ENCODE measurements around the gene SOCS1. TPM values are rescaled to one million over a fixed set of nuclear protein-coding genes. Genes with fewer than 3 reads are reported as not detected.

The SOCS1 gene
- total and polyA plus RNA-seq, 2 donors (not counting 3 experiments of a cell fraction or from before 2014, with no cell fraction given), result 1.1 to 1.7 TPM

DNA sequence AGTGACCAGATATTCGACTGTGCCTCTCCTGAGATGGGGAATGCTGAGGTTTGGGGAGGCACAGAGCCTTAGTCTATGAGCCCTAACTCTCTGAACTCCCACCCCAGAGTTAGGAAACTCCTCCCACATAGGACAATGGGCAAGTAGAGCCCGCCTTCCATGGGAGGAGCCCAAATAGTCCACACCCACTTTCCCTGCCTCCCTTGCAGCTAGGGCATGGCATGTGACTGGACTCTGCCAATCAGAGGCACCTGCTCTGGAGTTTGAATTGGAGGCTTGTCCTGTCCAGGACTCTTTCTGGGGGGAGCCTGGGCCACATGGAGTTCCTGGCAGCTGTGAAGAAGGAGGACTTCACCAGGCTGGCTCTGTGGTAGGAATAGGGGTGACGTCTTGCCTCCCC, 48.4 kb downstream of the SOCS1 start:
- Histone ChIP-seq H3K27ac (ENCODE audit: insufficient read depth, low read depth, low read length) (no peak overlapping the region), H3K4me1 (ENCODE audit: control insufficient read depth, extremely low read depth, insufficient read depth, low read length) (peaks cover 2% of the 10 kb centered on the region), H3K4me2 (ENCODE audit: insufficient read depth, low read length) (no peak overlapping the region), H3K79me2 (ENCODE audit: control insufficient read depth, insufficient read depth, low read length) (no peaks in the 10 kb centered on the region), H3K27me3 (ENCODE audit: control insufficient read depth in 2 of 2, insufficient read depth in 2 of 2, low read length in 2 of 2) (no peaks in the 10 kb centered on the region), H3K9me1 (replicated peaks; ENCODE audit: control insufficient read depth, extremely low read depth, insufficient read depth, low read length) (no peaks in the 10 kb centered on the region), H4K20me1 (replicated peaks; ENCODE audit: control insufficient read depth, extremely low read depth, insufficient read depth, low read length) (no peaks in the 10 kb centered on the region), H3K9me3 (replicated peaks; ENCODE audit: control insufficient read depth, insufficient read depth, low read length) (no peaks in the 10 kb centered on the region), H2AFZ (ENCODE audit: low read depth, low read length) (no peak overlapping the region), H3K4me3 (replicated peaks in 1 of 3; ENCODE audit: insufficient read depth in 1 of 3, low read depth in 1 of 3, low read length in 3 of 3) (no peak overlapping the region), H3K36me3 (ENCODE audit: control insufficient read depth in 2 of 2, extremely low read depth in 1 of 2, insufficient read depth in 2 of 2, low read length in 2 of 2) (no peaks in the 10 kb centered on the region), H3K9ac (replicated peaks; ENCODE audit: extremely low read depth, insufficient read depth, low read length) (no peak overlapping the region)
- TF ChIP-seq GATA2 (IDR thresholded peaks at IDR 0.05; ENCODE audit: insufficient read depth, insufficient read length, low read depth, low read length) (no peak), MAX (IDR thresholded peaks at IDR 0.05; ENCODE audit: insufficient read depth, insufficient read length) (no peak), POLR2A (IDR thresholded peaks at IDR 0.05; ENCODE audit: low read depth, low read length) (no peak), FOS (IDR thresholded peaks at IDR 0.05; ENCODE audit: borderline replicate concordance, insufficient read depth, low read length) (no peak), POLR2AphosphoS5 (IDR thresholded peaks at IDR 0.05; ENCODE audit: insufficient read depth, low read depth, low read length) (no peak), CTCF (IDR thresholded peaks at IDR 0.05; ENCODE audit: extremely low read depth in 1 of 2, insufficient read depth in 1 of 2, low read depth in 1 of 2, low read length in 2 of 2) (no peak), JUN (IDR thresholded peaks at IDR 0.05; ENCODE audit: borderline replicate concordance, insufficient read depth, insufficient read length, low read depth) (no peak), EZH2 (IDR thresholded peaks at IDR 0.05; ENCODE audit: borderline replicate concordance, low read depth, low read length, severe bottlenecking) (no peak), MYC (IDR thresholded peaks at IDR 0.05; ENCODE audit: low read depth, low read length) (no peak)
- POLR2A ChIA-PET, result no interaction called here
- FAIRE-seq, result no peak
- no TSS peak for BruUV-seq (replicated peaks)
- CTCF ChIA-PET, result interaction anchor here (2.4 kb wide), 1 partner anchor 11 kb away, joined by 13 read pairs; no protein-coding TSS in a partner anchor
- DNase-seq (ENCODE audit: low read depth, low spot score), result no peak
- dilution Hi-C loops (cut with MboI; ENCODE audit: extremely low pct_ligation_motif_present, low sequenced_read_pairs) (no loop called here), intact Hi-C loops (cut with micrococcal nuclease) (no loop called here)
